IPS-18a (cell line): ENCODE results near the gene AFMID.

Experiments used
- H3K27ac ChIP-seq: one replicate; pipeline ENCODE4 v1.5.1; 2013; ENCODE audit warnings: low read length
- H3K27me3 ChIP-seq: one replicate; pipeline ENCODE4 v1.6.1; 2013; ENCODE audit warnings: mild to moderate bottlenecking, low read length; ENCODE audit not compliant: control insufficient read depth, insufficient read depth
- H3K36me3 ChIP-seq: one replicate; pipeline ENCODE4 v1.6.1; 2013; ENCODE audit warnings: low read depth, low read length; ENCODE audit not compliant: control insufficient read depth
- H3K4me1 ChIP-seq: one replicate; pipeline ENCODE4 v1.6.1; 2013; ENCODE audit warnings: low read depth, low read length; ENCODE audit not compliant: control insufficient read depth
- H3K4me3 ChIP-seq: one replicate; pipeline ENCODE4 v1.5.1; 2013; ENCODE audit warnings: low read length
- H3K9ac ChIP-seq: one replicate; pipeline ENCODE4 v1.6.1; 2013; ENCODE audit warnings: mild to moderate bottlenecking, low read length, moderate library complexity
- H3K9me3 ChIP-seq: one replicate; pipeline ENCODE4 v1.6.1; 2013; ENCODE audit warnings: low read depth, low read length; ENCODE audit not compliant: control insufficient read depth

Gene AFMID

GRCh38 chr17:78144147-78144719 is 42.9 kb upstream of the AFMID start:
- no peak overlapping the region for H3K27ac ChIP-seq
- no peaks in the 10 kb centered on the region for H3K4me1 ChIP-seq
- no peaks in the 10 kb centered on the region for H3K36me3 ChIP-seq
- no peaks in the 10 kb centered on the region for H3K27me3 ChIP-seq
- H3K4me3 ChIP-seq = no peak overlapping the region
- no peaks in the 10 kb centered on the region for H3K9me3 ChIP-seq
- H3K9ac ChIP-seq = no peak overlapping the region

GRCh38 chr17:78144736-78145641 is 42.2 kb upstream of the AFMID start:
- H3K4me1 ChIP-seq = no peaks in the 10 kb centered on the region
- no peaks in the 10 kb centered on the region for H3K27me3 ChIP-seq
- no peak overlapping the region for H3K9ac ChIP-seq
- no peak overlapping the region for H3K27ac ChIP-seq
- no peaks in the 10 kb centered on the region for H3K36me3 ChIP-seq
- H3K4me3 ChIP-seq = no peak overlapping the region
- no peaks in the 10 kb centered on the region for H3K9me3 ChIP-seq

- H3K27ac ChIP-seq = no peak overlapping the region
- no peaks in the 10 kb centered on the region for H3K36me3 ChIP-seq
- H3K9me3 ChIP-seq = no peaks in the 10 kb centered on the region
- no peak overlapping the region for H3K9ac ChIP-seq
- no peaks in the 10 kb centered on the region for H3K4me1 ChIP-seq
- no peak overlapping the region for H3K4me3 ChIP-seq
- no peaks in the 10 kb centered on the region for H3K27me3 ChIP-seq
These were observed 40.7 kb upstream of the AFMID start for GRCh38 chr17:78146471-78146869.

- no peak overlapping the region for H3K9ac ChIP-seq
These were observed 40.3 kb upstream of the AFMID start for GRCh38 chr17:78146881-78147280.

GRCh38 chr17:78147315-78147998 is 39.7 kb upstream of the AFMID start:
- Histone ChIP-seq H3K27me3 (no peaks in the 10 kb centered on the region), H3K4me3 (no peak overlapping the region), H3K9ac (no peak overlapping the region), H3K27ac (no peak overlapping the region), H3K9me3 (no peaks in the 10 kb centered on the region), H3K4me1 (no peaks in the 10 kb centered on the region), H3K36me3 (no peaks in the 10 kb centered on the region)

More at GRCh38 chr17:78146881-78147280, 40.3 kb upstream of the AFMID start:
- Histone ChIP-seq H3K9me3 (no peaks in the 10 kb centered on the region), H3K4me1 (no peaks in the 10 kb centered on the region), H3K4me3 (no peak overlapping the region), H3K36me3 (no peaks in the 10 kb centered on the region), H3K27ac (no peak overlapping the region), H3K27me3 (no peaks in the 10 kb centered on the region)

- no peak overlapping the region for H3K27ac ChIP-seq
- no peaks in the 10 kb centered on the region for H3K9me3 ChIP-seq
- no peaks in the 10 kb centered on the region for H3K27me3 ChIP-seq
- H3K36me3 ChIP-seq = no peaks in the 10 kb centered on the region
- H3K9ac ChIP-seq = no peak overlapping the region
- H3K4me1 ChIP-seq = no peaks in the 10 kb centered on the region
- no peak overlapping the region for H3K4me3 ChIP-seq
These were observed 38.7 kb upstream of the AFMID start for GRCh38 chr17:78148286-78149016.

- H3K27me3 ChIP-seq = no peaks in the 10 kb centered on the region
- no peak overlapping the region for H3K4me3 ChIP-seq
- no peaks in the 10 kb centered on the region for H3K4me1 ChIP-seq
- H3K27ac ChIP-seq = no peak overlapping the region
- no peak overlapping the region for H3K9ac ChIP-seq
- no peaks in the 10 kb centered on the region for H3K9me3 ChIP-seq
- H3K36me3 ChIP-seq = no peaks in the 10 kb centered on the region
These were observed 35.6 kb upstream of the AFMID start for GRCh38 chr17:78151514-78152008.

GRCh38 chr17:78154903-78155811 is 32.0 kb upstream of the AFMID start:
- no peaks in the 10 kb centered on the region for H3K9me3 ChIP-seq
- no peaks in the 10 kb centered on the region for H3K27me3 ChIP-seq
- H3K4me1 ChIP-seq = no peaks in the 10 kb centered on the region
- H3K36me3 ChIP-seq = no peaks in the 10 kb centered on the region
- no peak overlapping the region for H3K27ac ChIP-seq
- H3K9ac ChIP-seq = no peak overlapping the region
- no peak overlapping the region for H3K4me3 ChIP-seq

- no peaks in the 10 kb centered on the region for H3K27me3 ChIP-seq
- H3K4me3 ChIP-seq = no peak overlapping the region
- H3K36me3 ChIP-seq = no peaks in the 10 kb centered on the region
- no peak overlapping the region for H3K9ac ChIP-seq
- H3K27ac ChIP-seq = no peak overlapping the region
- no peaks in the 10 kb centered on the region for H3K9me3 ChIP-seq
- no peaks in the 10 kb centered on the region for H3K4me1 ChIP-seq
These were observed 27.5 kb upstream of the AFMID start for GRCh38 chr17:78159575-78160158.
